Tibial nerve (tissue), 4 donors: ENCODE measurements around the gene TMEM92. TPM values are rescaled to one million over a fixed set of nuclear protein-coding genes. Genes with fewer than 3 reads are reported as not detected.

Source experiments
- DNase-seq, 2 donors: peaks; one replicate each; pipeline ENCODE4 v3.0.0-alpha.2; 2019; ENCODE audit warnings: low spot score in 2 of 2
- H3K27ac ChIP-seq, 4 donors: fragments of 200-600 bp; sonication (generic) in 3 of 4; one replicate each; pipeline ENCODE4 v1.5.1; 2017 to 2019; ENCODE audit warnings: mild to moderate bottlenecking in 1 of 4
- H3K27me3 ChIP-seq, 2 donors: fragments of 200-600 bp; sonication (generic) in 1 of 2; one replicate each; pipeline versions ENCODE4 v1.5.1 to v1.6.0; 2017 to 2019
- H3K36me3 ChIP-seq, 3 donors: fragments of 200-600 bp; sonication (generic); one replicate each; pipeline ENCODE4 v1.5.1; 2018 to 2019
- H3K4me1 ChIP-seq, 4 donors: fragments of 200-600 bp; sonication (generic) in 3 of 4; one replicate each; pipeline ENCODE4 v1.5.1; 2017 to 2019
- H3K4me3 ChIP-seq, 4 donors: fragments of 200-600 bp; sonication (generic) in 3 of 4; one replicate each; pipeline ENCODE4 v1.5.1; 2017 to 2019; ENCODE audit warnings: mild to moderate bottlenecking in 1 of 4, moderate library complexity in 1 of 4
- H3K9me3 ChIP-seq, 4 donors: fragments of 200-600 bp; sonication (generic) in 3 of 4; one replicate each; pipeline ENCODE4 v1.5.1; 2017 to 2019
- CTCF ChIP-seq, 5 experiments: fragments of 200-600 bp in 3 of 5; fragments of 450-650 bp in 2 of 5; sonication (generic) in 3 of 5; IDR thresholded peaks; one replicate each; pipeline ENCODE4 v1.5.1; 2016 to 2019; ENCODE audit warnings: antibody characterized with exemption in 5 of 5, mild to moderate bottlenecking in 3 of 5, moderate library complexity in 2 of 5
- EP300 ChIP-seq, 2 donors: sonication (generic); formaldehyde crosslinking; IDR thresholded peaks; one replicate each; pipeline ENCODE4 v1.6.1; 2017; ENCODE audit warnings: antibody characterized with exemption in 2 of 2, mild to moderate bottlenecking in 1 of 2
- POLR2A ChIP-seq, 2 donors: fragments of 450-650 bp; IDR thresholded peaks; one replicate each; pipeline ENCODE4 v1.6.1; 2017; ENCODE audit warnings: antibody characterized with exemption in 2 of 2, mild to moderate bottlenecking in 2 of 2, moderate library complexity in 2 of 2
- WGBS, 2 donors: methylation state at CpG; one replicate each; pipeline ENCODE4 v1.1.5; 2018; 5-methylcytosine and 5-hydroxymethylcytosine counted together
- total RNA-seq, 4 donors: library from RNA; depleted of rRNA; stranded (reverse); fragments of >200 nt; gene quantifications; one replicate each; pipeline ENCODE4 v1.1.0, GENCODE V29; 2016

TMEM92 gene
- total RNA-seq, 4 donors from 2014 or later = 0.44 to 0.59 TPM; not detected in 2

DNA sequence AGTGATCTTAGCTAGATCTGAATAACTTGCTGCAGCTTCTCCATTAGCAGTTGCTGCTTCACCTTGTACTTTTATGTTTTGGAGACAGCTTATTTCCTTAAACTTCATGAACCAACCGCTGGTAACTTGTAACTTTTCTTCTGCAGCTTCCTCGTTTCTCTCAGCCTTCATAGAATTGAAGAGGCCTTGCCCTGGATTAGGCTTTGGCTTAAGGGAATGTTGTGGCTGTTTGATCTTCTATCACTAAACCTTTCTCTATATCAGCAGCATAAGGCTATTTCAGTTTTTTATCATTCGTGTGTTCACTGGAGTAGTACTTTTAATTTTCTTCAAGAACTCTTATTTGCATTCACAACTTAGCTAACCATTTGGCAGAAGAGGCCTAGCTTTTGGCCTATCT lies 21.5 kb upstream of the TMEM92 start:
- peaks cover 0 to 3% of the 10 kb centered on the region in 2 donors for H3K27me3 ChIP-seq
- DNase-seq = no peak
- H3K27ac ChIP-seq = no peak overlapping the region
- no peak overlapping the region for H3K4me3 ChIP-seq
- no peaks in the 10 kb centered on the region for H3K36me3 ChIP-seq
- WGBS, 2 donors = 53 to 56% methylated on average over 3 of the region's 3 CpGs
- peaks cover 0 to 15% (median 0%) of the 10 kb centered on the region in 4 donors for H3K9me3 ChIP-seq
- TF ChIP-seq POLR2A (IDR thresholded peaks at IDR 0.05) = no peak
- no peak for TF ChIP-seq EP300 (IDR thresholded peaks at IDR 0.05)
- TF ChIP-seq CTCF (IDR thresholded peaks at IDR 0.05) = no peak
- peaks cover 0 to 12% (median 4%) of the 10 kb centered on the region in 4 donors for H3K4me1 ChIP-seq

DNA sequence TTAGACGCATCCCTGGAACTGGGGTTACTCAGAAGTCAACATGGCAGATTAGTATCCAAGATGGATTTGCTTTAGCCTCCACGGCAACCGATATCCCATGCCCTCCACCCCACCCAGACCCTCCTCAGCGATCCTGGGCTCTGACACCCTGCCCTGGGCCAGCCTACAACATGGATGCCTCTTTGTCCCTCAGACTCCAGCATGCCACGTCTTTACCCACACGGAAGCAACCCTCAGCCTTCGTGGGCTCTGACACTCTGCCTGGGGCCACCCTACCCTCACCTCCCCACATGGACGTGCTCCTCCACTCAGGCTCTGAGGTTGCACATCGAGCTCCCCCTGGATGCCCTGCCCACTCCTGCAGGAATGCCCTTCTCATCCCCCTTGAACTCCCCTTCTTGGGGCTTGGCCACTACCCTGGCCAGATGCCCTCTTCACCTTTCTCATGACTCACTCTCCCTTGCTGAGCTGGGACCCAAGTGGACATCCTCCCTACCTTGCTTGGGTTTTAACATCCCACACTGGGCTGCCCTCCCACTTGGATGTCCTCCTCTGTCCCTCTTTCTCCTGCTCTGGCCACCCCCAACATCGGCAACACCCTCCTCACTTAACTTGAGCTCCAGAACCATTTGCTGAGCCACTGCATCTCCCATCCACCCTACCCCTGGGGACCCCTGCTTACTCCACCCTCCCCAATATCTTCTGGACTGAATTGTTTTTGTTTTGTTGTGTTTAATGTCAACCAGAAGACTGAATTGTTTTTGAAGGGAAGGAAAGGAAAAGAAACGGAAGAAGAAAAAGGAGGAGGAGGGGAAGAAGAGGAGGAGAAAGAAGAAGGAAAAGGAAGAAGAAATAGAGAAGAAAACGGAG lies 18.3 kb upstream of the TMEM92 start:
- H3K4me3 ChIP-seq = no peak overlapping the region
- no peaks in the 10 kb centered on the region for H3K36me3 ChIP-seq
- TF ChIP-seq EP300 (IDR thresholded peaks at IDR 0.05) (no peak), CTCF (IDR thresholded peaks at IDR 0.05) (no peak), POLR2A (IDR thresholded peaks at IDR 0.05) (no peak)
- H3K9me3 ChIP-seq = no peaks in the 10 kb centered on the region
- no peak for DNase-seq
- whole genome bisulfite sequencing, 2 donors = 65 to 82% methylated on average over 12 of the region's 12 CpGs
- H3K4me1 ChIP-seq = peaks cover 0 to 44% (median 15%) of the 10 kb centered on the region in 4 donors
- peaks cover 0 to 3% of the 10 kb centered on the region in 2 donors for H3K27me3 ChIP-seq
- no peak overlapping the region for H3K27ac ChIP-seq

GRCh38 chr17:50256826-50257618 lies 17.2 kb upstream of the TMEM92 start:
- TF ChIP-seq POLR2A (IDR thresholded peaks at IDR 0.05) (no peak), EP300 (IDR thresholded peaks at IDR 0.05) (no peak), CTCF (IDR thresholded peaks at IDR 0.05) (no peak)
- no peaks in the 10 kb centered on the region for H3K9me3 ChIP-seq
- DNase-seq = no peak
- no peaks in the 10 kb centered on the region for H3K36me3 ChIP-seq
- H3K4me3 ChIP-seq = no peak overlapping the region
- H3K27ac ChIP-seq = peak overlapping the region; percentile 19 to 84 (median 64)
- H3K4me1 ChIP-seq = peaks cover 0 to 44% (median 15%) of the 10 kb centered on the region in 4 donors
- WGBS, 2 donors = 76 to 86% methylated on average over 9 to 10 of the region's 10 CpGs
- peaks cover 0 to 3% of the 10 kb centered on the region in 2 donors for H3K27me3 ChIP-seq

GRCh38 chr17:50257676-50258224 lies 16.5 kb upstream of the TMEM92 start:
- Histone ChIP-seq H3K9me3 (no peaks in the 10 kb centered on the region), H3K4me1 (peaks cover 0 to 44% (median 15%) of the 10 kb centered on the region in 4 donors), H3K36me3 (no peaks in the 10 kb centered on the region), H3K4me3 (no peak overlapping the region), H3K27me3 (peaks cover 0 to 3% of the 10 kb centered on the region in 2 donors), H3K27ac (peak overlapping the region; percentile 19 to 84 (median 64))
- no peak for DNase-seq
- TF ChIP-seq CTCF (IDR thresholded peaks at IDR 0.05) (no peak), EP300 (IDR thresholded peaks at IDR 0.05) (no peak), POLR2A (IDR thresholded peaks at IDR 0.05) (no peak)
- 33 to 50% methylated on average over 9 to 14 of the region's 15 CpGs for WGBS, 2 donors
